T-helper 1 cell treated with Interleukin-12 subunit alpha and Interleukin-12 subunit beta and Interleukin-4 antibody, amounts not matched to agents 30 μg/mL and 1 μg/mL, for 36 hours (primary cell): Measurements from ENCODE around the gene CUL1.
A peak's percentile ranks its signal among the peaks of the same experiment; 100 is the strongest.

Experiments
- H3K27ac Mint-ChIP-seq: one replicate; pipeline ENCODE4 v1.8.0; 2021; ENCODE audit warnings: mild to moderate bottlenecking, mixed read lengths
- H3K27me3 Mint-ChIP-seq: one replicate; pipeline ENCODE4 v1.8.0; 2021; ENCODE audit warnings: low read depth, mixed read lengths
- H3K36me3 Mint-ChIP-seq: one replicate; pipeline ENCODE4 v1.8.0; 2021; ENCODE audit warnings: low read depth, mixed read lengths
- H3K4me1 Mint-ChIP-seq: one replicate; pipeline ENCODE4 v1.8.0; 2021; ENCODE audit warnings: low read depth, mixed read lengths
- H3K4me3 Mint-ChIP-seq: one replicate; pipeline ENCODE4 v1.8.0; 2021; ENCODE audit warnings: mild to moderate bottlenecking, moderate library complexity, mixed read lengths
- H3K9me3 Mint-ChIP-seq: one replicate; pipeline ENCODE4 v1.8.0; 2021; ENCODE audit warnings: mixed read lengths

The CUL1 gene

GRCh38 chr7:148719753-148720152, 21.1 kb downstream of the CUL1 start:
- no peak overlapping the region for H3K27ac Mint-ChIP-seq
- H3K36me3 Mint-ChIP-seq = peaks cover 12% of the 10 kb centered on the region
- H3K4me3 Mint-ChIP-seq = no peak overlapping the region
- peaks cover 6% of the 10 kb centered on the region for H3K9me3 Mint-ChIP-seq
- no peaks in the 10 kb centered on the region for H3K27me3 Mint-ChIP-seq
- peaks cover 49% of the 10 kb centered on the region for H3K4me1 Mint-ChIP-seq

DNA sequence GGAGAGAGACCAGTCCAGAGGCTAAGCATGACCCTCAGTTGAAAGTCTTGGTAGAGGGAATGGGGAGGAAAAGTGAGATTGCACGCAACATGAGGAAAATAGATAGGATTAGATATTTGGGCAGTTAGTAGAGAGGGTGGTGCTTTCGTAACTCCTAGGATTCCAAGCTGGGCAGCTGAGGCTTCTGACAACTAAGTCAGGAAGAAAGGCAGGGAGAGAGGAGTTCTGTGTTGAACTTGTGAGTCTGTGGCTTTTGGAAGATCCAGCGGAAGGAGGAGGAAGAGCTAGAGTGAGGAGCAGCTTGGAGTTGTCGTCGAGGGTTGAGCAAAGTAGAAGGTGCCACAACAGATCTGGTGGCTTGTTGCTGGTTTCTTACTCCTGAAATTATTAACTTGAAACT, 21.8 kb downstream of the CUL1 start:
- Mint-ChIP-seq H3K4me1 (peaks cover 55% of the 10 kb centered on the region), H3K27me3 (no peaks in the 10 kb centered on the region), H3K36me3 (peaks cover 12% of the 10 kb centered on the region), H3K4me3 (no peak overlapping the region), H3K9me3 (peaks cover 6% of the 10 kb centered on the region), H3K27ac (no peak overlapping the region)

- peaks cover 60% of the 10 kb centered on the region for H3K4me1 Mint-ChIP-seq
- no peak overlapping the region for H3K27ac Mint-ChIP-seq
- H3K9me3 Mint-ChIP-seq = peaks cover 4% of the 10 kb centered on the region
- no peaks in the 10 kb centered on the region for H3K27me3 Mint-ChIP-seq
- H3K4me3 Mint-ChIP-seq = no peak overlapping the region
- H3K36me3 Mint-ChIP-seq = peaks cover 8% of the 10 kb centered on the region
Observed at GRCh38 chr7:148721390-148721789, 22.7 kb downstream of the CUL1 start.

DNA sequence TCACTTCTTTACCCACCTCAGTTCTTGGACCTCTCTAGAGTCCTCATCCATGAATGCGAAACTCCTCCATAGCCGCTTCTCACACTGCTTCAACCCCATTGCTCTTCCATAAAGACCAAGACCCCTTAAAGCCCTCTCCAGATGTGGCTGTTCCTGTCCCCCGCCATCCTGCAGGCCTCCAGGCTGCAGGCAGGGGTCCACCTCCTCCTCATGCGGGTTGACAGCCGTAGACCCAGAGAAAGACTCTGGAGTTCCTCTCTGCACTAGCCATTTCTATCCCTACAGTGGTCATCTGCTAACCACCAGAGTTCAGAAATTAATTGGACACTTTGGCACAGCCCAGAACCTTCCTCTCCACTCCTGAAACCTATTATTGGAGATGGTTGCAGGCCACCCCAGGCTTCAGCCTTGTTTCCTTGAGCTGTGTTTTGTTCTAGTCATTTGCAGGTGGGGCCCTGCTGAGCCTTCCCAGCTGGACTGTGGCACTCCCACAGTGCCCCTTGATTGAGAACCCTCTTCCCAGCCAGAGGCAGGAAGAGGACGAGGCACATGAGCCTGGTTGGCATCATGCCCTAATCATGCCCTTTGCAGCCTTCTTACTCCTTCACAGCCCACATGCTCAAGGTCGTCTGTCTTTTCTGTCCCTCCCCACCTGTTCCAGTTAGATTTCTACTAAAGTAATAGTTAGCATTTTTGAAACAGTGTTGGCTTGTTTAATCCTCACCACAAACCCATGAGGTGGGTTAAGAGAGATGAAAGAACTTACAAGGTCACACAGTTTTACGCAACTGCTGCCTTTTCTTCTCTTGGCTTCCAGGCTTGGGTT, 23.9 kb downstream of the CUL1 start:
- H3K9me3 Mint-ChIP-seq = no peaks in the 10 kb centered on the region
- H3K4me1 Mint-ChIP-seq = peaks cover 66% of the 10 kb centered on the region
- H3K4me3 Mint-ChIP-seq = no peak overlapping the region
- no peak overlapping the region for H3K27ac Mint-ChIP-seq
- no peaks in the 10 kb centered on the region for H3K27me3 Mint-ChIP-seq
- H3K36me3 Mint-ChIP-seq = peaks cover 3% of the 10 kb centered on the region

GRCh38 chr7:148723166-148723559, 24.5 kb downstream of the CUL1 start:
- no peaks in the 10 kb centered on the region for H3K9me3 Mint-ChIP-seq
- peaks cover 69% of the 10 kb centered on the region for H3K4me1 Mint-ChIP-seq
- H3K36me3 Mint-ChIP-seq = no peaks in the 10 kb centered on the region
- H3K4me3 Mint-ChIP-seq = no peak overlapping the region
- no peaks in the 10 kb centered on the region for H3K27me3 Mint-ChIP-seq
- H3K27ac Mint-ChIP-seq = no peak overlapping the region

DNA sequence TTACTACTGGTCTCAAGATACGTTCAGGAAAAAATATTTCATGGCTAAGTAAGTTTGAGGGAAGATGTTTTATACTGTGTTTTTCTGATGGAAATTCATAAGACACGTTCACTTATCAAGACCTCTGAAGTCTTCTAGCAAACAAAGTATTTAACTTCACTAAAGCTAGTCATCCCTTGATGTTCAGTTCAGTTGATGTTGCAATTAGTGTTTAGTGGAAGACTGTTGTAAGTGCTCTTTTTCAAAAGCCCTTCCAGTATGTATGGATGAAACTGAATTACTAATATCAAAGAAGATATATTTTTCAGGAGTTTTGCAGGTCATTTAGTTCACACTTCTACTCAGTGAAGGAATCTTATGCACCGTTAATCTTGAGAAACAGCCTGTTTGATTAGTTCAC, 25.1 kb downstream of the CUL1 start:
- Mint-ChIP-seq H3K36me3 (no peaks in the 10 kb centered on the region), H3K27ac (no peak overlapping the region), H3K4me1 (peaks cover 68% of the 10 kb centered on the region), H3K9me3 (no peaks in the 10 kb centered on the region), H3K4me3 (no peak overlapping the region), H3K27me3 (no peaks in the 10 kb centered on the region)

DNA sequence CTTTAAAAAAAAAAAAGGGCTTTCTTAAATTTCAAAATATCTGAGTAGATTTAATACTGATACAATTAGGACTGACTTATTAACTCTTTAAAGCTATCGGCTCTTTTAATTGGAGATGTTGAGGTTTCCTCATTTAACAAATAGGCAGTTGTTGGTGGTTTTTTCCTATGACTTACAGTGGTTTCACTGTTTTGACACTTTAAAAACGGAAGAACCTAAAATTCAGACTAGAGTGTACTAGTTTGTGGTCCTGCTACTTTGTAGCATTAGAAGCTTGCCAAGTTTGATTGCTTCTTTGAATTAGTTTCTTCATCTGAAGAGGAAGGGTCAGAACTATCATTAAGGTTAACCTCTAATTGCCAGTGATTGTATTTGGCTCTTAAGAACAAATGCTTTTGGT, 27.7 kb downstream of the CUL1 start:
- Mint-ChIP-seq H3K4me1 (peaks cover 62% of the 10 kb centered on the region), H3K36me3 (peaks cover 8% of the 10 kb centered on the region), H3K27me3 (no peaks in the 10 kb centered on the region), H3K4me3 (peak overlapping the region; percentile 20), H3K27ac (peak overlapping the region; percentile 39), H3K9me3 (no peaks in the 10 kb centered on the region)

GRCh38 chr7:148727501-148728278, 29.0 kb downstream of the CUL1 start:
- peak overlapping the region; percentile 51 for H3K4me3 Mint-ChIP-seq
- H3K27me3 Mint-ChIP-seq = no peaks in the 10 kb centered on the region
- no peaks in the 10 kb centered on the region for H3K9me3 Mint-ChIP-seq
- H3K36me3 Mint-ChIP-seq = peaks cover 18% of the 10 kb centered on the region
- H3K27ac Mint-ChIP-seq = peak overlapping the region; percentile 84
- H3K4me1 Mint-ChIP-seq = peaks cover 52% of the 10 kb centered on the region

- H3K9me3 Mint-ChIP-seq = no peaks in the 10 kb centered on the region
- H3K27ac Mint-ChIP-seq = no peak overlapping the region
- no peaks in the 10 kb centered on the region for H3K27me3 Mint-ChIP-seq
- H3K36me3 Mint-ChIP-seq = peaks cover 28% of the 10 kb centered on the region
- H3K4me3 Mint-ChIP-seq = no peak overlapping the region
- peaks cover 44% of the 10 kb centered on the region for H3K4me1 Mint-ChIP-seq
Observed at GRCh38 chr7:148729984-148730733, 31.5 kb downstream of the CUL1 start.

DNA sequence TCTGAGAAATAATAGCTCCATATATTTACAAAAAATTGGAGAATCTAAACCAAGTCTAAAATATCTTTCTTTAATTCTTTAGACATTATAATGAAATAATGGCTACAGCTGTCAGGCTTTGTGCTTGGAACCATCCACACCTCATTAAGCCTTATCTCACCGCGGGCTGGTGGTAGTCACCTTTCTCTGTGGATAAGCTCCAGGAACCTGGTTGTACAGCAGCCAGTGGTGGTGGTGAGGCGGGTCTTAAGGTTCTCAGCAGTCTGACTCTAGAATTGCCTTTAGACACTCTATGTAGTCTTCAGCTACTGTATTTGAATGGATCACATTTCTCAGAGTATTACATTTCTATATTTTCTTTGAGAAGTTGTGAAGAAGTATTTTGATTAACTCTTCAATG, 34.2 kb downstream of the CUL1 start:
- no peaks in the 10 kb centered on the region for H3K27me3 Mint-ChIP-seq
- no peaks in the 10 kb centered on the region for H3K9me3 Mint-ChIP-seq
- peaks cover 20% of the 10 kb centered on the region for H3K4me1 Mint-ChIP-seq
- peaks cover 39% of the 10 kb centered on the region for H3K36me3 Mint-ChIP-seq
- no peak overlapping the region for H3K4me3 Mint-ChIP-seq
- H3K27ac Mint-ChIP-seq = no peak overlapping the region

DNA sequence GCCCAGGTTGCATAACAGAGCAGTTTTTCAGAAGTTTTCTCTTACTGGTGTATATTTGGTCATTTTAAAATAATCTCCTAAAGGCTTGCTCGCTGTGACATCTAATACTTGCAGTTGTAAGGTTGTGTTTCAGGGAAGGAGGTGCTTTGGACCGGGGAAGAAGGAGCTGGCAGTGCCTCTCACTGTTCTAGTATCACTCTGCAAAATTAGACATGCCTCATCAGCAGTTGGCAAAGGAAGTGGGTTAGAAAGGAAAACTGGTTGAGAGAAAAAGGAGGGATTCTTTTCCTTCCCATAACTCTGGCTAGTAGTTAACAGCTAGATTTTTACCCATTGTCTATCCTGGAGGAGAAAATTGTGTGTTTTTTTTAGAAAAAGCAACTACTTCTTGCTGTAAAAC, 34.8 kb downstream of the CUL1 start:
- Mint-ChIP-seq H3K4me1 (peaks cover 16% of the 10 kb centered on the region), H3K36me3 (peaks cover 45% of the 10 kb centered on the region), H3K27me3 (no peaks in the 10 kb centered on the region), H3K9me3 (no peaks in the 10 kb centered on the region), H3K4me3 (no peak overlapping the region), H3K27ac (no peak overlapping the region)

DNA sequence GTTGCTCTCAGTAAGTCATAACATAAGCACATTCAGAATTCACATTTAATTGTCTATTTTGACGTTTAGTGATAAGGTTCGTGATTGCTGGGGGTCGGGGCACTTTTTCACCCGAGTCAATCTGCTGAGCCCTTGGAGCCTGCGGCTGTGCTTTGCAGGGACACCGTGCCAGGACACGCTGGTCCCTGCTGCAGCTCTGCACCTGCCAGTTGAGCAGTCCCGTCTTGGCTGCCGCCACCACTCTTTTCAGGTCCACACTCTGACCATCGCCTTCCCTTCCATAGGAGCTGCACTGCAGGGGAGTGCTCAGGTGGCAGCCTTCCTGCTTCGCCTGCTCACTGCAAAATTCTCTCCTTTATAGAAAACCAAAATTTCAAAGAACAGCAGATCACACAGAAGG, 36.4 kb downstream of the CUL1 start:
- H3K27ac Mint-ChIP-seq = no peak overlapping the region
- peaks cover 54% of the 10 kb centered on the region for H3K36me3 Mint-ChIP-seq
- peaks cover 15% of the 10 kb centered on the region for H3K4me1 Mint-ChIP-seq
- H3K27me3 Mint-ChIP-seq = no peaks in the 10 kb centered on the region
- H3K9me3 Mint-ChIP-seq = no peaks in the 10 kb centered on the region
- no peak overlapping the region for H3K4me3 Mint-ChIP-seq

- H3K27ac Mint-ChIP-seq = no peak overlapping the region
- H3K27me3 Mint-ChIP-seq = no peaks in the 10 kb centered on the region
- no peaks in the 10 kb centered on the region for H3K9me3 Mint-ChIP-seq
- peaks cover 59% of the 10 kb centered on the region for H3K36me3 Mint-ChIP-seq
- H3K4me1 Mint-ChIP-seq = peaks cover 15% of the 10 kb centered on the region
- no peak overlapping the region for H3K4me3 Mint-ChIP-seq
Observed at GRCh38 chr7:148735967-148736366, 37.3 kb downstream of the CUL1 start.

DNA sequence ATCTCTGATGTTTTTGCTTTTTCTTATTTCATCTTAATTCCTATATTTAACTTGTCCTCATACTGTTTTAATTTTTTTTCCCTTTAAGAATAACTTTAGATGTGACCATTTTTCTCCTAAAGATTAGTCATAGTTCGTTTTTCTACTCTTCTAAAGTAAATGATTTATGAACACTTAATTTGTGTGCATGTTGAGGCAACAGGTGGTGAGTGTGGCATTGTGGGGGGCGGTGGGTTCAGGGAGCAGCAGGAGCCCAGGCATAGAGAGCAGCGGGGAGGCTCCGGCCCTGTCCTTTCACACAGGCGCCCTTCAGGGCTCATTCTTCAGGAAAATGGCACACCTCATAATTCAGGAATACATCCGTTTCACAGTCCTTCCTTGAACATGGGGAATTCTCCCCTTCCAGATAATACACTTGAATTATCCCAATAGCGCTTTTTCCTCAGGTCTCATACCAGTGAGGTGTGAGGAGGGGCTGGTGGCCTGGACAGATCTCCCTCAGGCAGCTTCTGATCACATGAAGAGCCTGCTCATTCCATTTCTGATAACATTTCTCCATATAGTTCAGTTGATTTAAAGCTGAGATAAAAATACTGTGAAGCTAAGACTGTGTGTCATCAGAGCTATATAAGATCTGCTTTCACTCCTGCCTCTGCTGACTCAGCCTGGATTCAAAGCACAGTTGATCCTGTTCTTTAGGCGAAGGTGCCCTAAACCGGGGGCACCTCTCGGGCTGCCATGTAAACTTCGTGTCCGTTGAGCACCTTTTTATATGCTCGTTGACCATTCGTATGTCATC, 40.2 kb downstream of the CUL1 start:
- peaks cover 62% of the 10 kb centered on the region for H3K36me3 Mint-ChIP-seq
- no peak overlapping the region for H3K4me3 Mint-ChIP-seq
- H3K9me3 Mint-ChIP-seq = peaks cover 11% of the 10 kb centered on the region

More for the DNA sequence above, 40.2 kb downstream of the CUL1 start:
- Mint-ChIP-seq H3K27ac (peak overlapping the region; percentile 15), H3K4me1 (peaks cover 7% of the 10 kb centered on the region), H3K27me3 (no peaks in the 10 kb centered on the region)
